G401.6 (cell line): ENCODE measurements around the gene CHSY1.
"Not testable (repeated sequence)": the region's sequence is repeated elsewhere in the genome, so short reads cannot be mapped to it uniquely, and the experiment has no call there.

Experiments used
- FAIRE-seq: peaks from 2 replicates; lab custom pipeline; 2012; peaks lifted over from hg19 to GRCh38; lab: Jason Lieb, UNC

Gene CHSY1, protein sequence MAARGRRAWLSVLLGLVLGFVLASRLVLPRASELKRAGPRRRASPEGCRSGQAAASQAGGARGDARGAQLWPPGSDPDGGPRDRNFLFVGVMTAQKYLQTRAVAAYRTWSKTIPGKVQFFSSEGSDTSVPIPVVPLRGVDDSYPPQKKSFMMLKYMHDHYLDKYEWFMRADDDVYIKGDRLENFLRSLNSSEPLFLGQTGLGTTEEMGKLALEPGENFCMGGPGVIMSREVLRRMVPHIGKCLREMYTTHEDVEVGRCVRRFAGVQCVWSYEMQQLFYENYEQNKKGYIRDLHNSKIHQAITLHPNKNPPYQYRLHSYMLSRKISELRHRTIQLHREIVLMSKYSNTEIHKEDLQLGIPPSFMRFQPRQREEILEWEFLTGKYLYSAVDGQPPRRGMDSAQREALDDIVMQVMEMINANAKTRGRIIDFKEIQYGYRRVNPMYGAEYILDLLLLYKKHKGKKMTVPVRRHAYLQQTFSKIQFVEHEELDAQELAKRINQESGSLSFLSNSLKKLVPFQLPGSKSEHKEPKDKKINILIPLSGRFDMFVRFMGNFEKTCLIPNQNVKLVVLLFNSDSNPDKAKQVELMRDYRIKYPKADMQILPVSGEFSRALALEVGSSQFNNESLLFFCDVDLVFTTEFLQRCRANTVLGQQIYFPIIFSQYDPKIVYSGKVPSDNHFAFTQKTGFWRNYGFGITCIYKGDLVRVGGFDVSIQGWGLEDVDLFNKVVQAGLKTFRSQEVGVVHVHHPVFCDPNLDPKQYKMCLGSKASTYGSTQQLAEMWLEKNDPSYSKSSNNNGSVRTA

DNA sequence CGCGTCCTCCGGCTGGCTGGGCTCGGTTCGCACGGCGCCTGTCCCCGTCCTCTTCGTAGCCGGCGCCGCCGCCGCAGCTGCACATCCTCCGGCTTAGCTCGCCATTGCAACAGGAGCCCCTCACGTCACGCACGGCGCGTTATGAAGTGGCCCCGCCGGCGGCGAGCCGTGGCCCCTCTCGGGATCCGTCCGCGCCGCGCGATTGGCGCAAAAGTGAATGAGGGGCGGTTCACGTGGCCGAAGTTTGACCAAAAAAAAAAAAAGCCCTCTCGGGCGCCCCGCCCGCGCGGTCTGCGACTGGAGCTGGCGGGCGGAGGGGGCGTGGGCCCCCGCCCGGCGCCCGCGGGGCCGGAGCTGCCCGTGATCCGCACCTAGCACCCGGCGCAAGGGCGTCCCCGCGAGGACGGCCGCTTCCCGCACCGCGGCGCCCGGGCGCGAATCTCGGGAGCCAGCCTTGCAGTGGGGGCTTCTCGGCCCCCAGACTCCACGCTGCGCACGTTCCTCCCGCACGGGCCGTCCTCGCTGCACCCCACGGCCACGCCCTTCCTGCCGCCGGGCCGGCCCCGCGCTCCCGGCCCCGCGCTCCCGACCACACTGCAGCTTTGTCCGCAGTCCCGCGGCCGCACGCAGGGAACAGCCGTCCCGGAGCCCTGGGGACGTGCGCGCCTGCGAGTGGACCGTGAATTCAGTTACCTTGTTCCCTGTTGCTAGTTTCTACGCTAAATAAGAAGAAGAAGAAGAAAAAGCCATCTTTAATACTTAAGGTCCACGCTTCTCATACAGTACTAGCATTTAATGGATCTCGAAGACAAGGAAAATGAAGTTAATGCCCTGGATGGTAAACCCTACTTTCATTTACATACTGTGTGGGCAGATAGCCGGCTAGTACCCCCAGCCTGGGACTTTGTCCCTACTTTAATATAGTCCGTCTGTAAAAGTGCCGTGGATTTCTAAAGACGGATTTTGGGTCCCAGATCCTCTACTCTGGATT is at the start of gene CHSY1:
Gene CHSY1, minus strand, starts transcription at position 219 of the 991 bp plus-strand sequence. CDS start 592 bp downstream, outside the sequence.
- no peak for FAIRE-seq

- no peak for FAIRE-seq
Measured at GRCh38 chr15:101296418-101297405, 44.9 kb upstream of the CHSY1 start.

DNA sequence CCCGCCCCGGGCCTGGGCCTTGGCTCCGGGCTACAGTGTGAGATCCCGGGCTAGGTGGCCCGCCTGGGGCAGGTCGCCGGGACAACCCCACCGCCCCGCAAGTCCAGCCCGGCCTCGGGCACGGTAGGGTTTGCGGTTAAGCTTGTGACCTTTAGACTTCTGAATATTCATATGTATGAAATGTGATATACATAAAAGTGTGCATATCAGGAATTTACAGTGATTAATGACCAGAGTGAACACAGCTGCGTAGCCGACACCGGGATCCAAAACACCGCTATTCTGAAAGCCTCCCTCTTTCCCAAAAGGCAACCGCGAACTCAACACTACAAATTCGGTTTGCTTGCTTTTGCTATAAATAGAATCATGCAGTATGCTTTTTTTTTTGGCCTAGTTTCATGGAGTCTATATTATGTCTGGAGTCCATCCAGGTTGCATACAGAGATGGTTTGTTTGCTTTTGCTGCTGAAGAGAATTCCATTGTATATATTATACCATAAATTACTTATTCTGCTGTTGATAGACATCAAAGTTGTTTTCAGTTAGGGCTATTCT is 43.8 kb upstream of the CHSY1 start:
- FAIRE-seq, result no peak

GRCh38 chr15:101294731-101295606 is 43.1 kb upstream of the CHSY1 start, which contains the start of gene SNRPA1:
Gene SNRPA1, minus strand, starts transcription at chr15:101295248. Its CDS starts 70 bp downstream, at chr15:101295178.
- FAIRE-seq, result no peak

DNA sequence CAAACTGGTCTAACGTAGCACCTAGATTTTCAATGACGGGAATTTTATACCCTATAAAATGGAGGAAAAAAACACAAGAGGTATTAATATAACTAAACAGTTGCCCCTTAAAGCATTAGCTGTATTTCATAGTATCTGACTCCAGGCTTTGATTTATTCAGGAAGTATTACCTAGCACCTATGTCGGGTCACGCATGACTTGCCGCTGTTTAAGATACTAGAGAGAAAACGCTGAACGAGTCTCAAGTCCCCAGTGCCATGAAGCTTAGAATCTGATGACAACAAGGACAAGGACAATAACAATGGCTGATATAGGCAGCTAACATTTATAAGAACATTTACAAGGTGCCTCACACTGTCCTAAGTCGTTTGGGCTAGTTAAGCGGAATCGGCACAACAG is 41.3 kb upstream of the CHSY1 start:
- no peak for FAIRE-seq

DNA sequence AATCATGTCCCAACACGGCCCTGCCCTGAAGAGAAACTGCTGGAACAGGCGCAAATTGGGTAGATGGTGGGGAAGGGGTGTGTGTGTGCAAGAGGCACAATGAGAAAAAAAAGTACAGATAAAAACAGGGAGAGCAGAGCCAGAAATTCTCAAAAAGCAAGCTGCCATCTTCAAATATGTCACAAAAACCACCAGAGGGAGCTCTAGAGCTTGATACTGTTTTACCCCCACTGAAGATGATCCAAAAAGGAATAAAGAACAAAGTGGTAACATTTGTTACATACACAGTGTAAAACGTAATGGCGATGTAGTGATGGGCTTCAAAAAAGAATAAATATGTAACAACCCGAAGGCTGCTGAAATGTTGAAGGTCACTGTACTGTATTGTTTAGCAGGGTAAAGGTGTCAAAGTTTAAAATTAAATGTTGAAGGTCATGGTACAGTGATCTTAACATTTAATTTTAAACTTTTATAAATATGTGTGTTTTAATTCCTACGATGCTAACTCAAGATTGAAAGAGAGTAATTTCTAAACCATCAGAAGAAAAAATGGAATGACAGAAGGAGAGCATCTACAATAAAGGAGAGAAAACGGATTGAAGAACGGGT is 37.2 kb upstream of the CHSY1 start:
- FAIRE-seq, result peak; percentile 34

DNA sequence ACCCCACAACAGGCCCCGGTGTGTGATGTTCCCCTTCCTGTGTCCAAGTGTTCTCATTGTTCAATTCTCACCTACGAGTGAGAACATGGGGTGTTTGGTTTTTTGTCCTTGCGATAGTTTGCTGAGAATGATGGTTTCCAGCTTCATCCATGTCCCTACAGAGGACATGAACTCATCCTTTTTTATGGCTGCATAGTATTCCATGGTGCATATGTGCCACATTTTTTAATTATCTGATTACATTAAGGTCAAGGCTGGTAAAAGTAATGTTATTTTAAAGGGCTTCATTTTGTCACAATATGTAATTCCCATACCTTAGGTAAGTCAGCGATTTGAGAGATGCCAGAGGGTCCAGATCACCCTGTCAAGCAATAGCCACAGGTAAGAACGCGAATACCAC is 35.5 kb upstream of the CHSY1 start:
- FAIRE-seq, result not testable (repeated sequence)

DNA sequence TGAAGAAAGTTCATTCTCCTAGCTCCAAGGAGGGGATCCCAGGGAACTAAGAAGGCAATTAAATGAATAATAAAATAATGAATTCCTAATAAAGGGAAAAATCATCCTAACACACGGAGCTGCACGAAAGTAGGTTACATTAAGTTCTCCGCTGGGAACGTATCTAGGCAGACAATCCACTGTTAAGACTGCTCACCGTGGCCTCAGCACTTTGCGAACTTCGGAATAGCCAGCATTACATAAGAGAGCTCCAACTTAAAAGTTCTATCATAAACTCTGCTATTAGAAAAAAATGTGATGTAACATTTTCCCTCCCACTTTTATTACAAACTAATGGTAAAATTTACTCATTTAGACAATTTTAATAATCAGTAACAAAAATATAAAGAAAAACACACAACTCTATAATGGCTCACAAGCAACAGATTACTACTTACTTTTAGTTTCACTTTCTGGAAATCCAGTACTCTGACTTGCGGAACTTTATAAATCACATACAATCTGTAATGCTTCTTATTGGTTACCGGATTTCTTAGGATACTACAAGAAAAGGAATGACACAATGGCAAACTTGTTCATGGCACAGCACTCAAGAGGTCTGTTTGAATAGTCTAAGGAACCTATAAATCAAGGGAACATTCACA is 34.7 kb upstream of the CHSY1 start:
- FAIRE-seq, result no peak

GRCh38 chr15:101283931-101284330 is 32.1 kb upstream of the CHSY1 start:
- FAIRE-seq, result no peak

- FAIRE-seq, result no peak
Measured at GRCh38 chr15:101280007-101280406, 28.2 kb upstream of the CHSY1 start.

GRCh38 chr15:101277943-101278564 is 26.2 kb upstream of the CHSY1 start:
- no peak for FAIRE-seq

GRCh38 chr15:101277038-101277822 is 25.4 kb upstream of the CHSY1 start, which contains the start of gene SELENOS:
Gene SELENOS, minus strand, starts transcription at chr15:101277485. Its CDS starts 68 bp downstream, at chr15:101277417.
- no peak for FAIRE-seq

DNA sequence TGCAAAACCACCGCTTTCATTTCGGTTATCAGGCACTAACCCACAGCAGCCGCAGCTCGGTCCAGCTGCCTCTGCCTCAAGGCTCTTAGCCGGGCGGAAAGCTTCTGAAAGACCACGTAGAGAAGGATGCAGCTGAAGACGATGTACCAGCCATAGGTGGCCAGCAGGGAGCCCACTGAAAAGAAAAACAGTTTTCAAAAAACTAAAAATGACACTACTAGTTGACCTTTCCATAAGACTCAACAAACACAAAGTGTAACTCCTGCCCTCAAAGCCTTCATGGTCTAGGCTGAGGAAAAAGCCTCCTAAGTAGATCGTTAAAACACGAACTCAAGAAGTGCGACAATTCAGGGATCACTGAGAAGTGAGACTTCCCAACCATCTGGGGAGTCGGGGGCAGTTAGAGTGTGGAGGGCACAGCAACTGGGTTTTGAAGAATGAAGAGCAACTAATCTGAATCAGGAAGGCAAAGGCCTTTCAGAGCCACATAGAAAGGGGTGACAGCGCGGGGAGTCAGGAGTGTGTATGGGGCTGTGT is 24.7 kb upstream of the CHSY1 start:
- FAIRE-seq, result no peak

- no peak for FAIRE-seq
Measured at GRCh38 chr15:101275018-101275417, 23.2 kb upstream of the CHSY1 start.

- FAIRE-seq, result no peak
Measured at GRCh38 chr15:101273534-101273933, 21.7 kb upstream of the CHSY1 start.

DNA sequence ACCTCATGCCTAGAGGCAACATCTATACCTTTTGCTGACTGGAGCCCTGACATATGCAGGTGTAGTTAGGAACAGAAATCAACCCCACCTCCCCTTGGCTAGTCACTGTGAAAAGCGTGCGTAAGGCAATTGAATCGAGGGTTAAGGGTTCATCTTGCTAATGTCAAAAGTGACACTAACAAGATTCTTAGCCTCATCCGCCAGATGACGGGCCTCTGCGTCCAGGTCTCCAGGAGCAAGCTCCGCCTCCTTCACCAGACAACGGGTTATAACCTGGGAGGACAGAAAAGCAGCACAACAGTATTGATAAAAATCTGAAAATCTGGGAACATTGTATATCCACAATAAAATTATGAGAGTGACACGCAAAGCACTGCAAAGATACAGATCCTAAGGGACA is 20.7 kb upstream of the CHSY1 start:
- FAIRE-seq, result no peak
